Measurements from ENCODE around the gene CLEC1A. TPM values are rescaled to one million over a fixed set of nuclear protein-coding genes. Genes with fewer than 3 reads are reported as not detected.

Gene CLEC1A
- total and polyA plus RNA-seq, 7 donors, result 0.96 to 3.8 (median 1.7) TPM

- WGBS, 3 donors, result 17 to 19% (median 17%) methylated on average over 3 of the region's 3 CpGs
- Histone ChIP-seq H3K9me3 (no peaks in the 10 kb centered on the region), H3K27ac (no peak overlapping the region), H3K4me1 (no peaks in the 10 kb centered on the region), H3K27me3 (ENCODE audit: insufficient read depth in 3 of 3, low read length in 2 of 3) (no peaks in the 10 kb centered on the region), H3K36me3 (ENCODE audit: insufficient read depth in 1 of 2, low read depth in 1 of 2) (peaks cover 0 to 3% of the 10 kb centered on the region in 2 donors), H3K4me3 (no peak overlapping the region)
- no peak for DNase-seq
- intact Hi-C loops (cut with DNase I), result no loop called here
- no peak for ATAC-seq
- no peak for TF ChIP-seq CTCF (IDR thresholded peaks at IDR 0.05)
Measured at GRCh38 chr12:10069976-10070375, 28.8 kb downstream of the CLEC1A start.

- H3K27ac ChIP-seq, result peak overlapping the region; percentile 13
- no peak for ATAC-seq
- intact Hi-C loops (cut with DNase I), result no loop called here
Measured at GRCh38 chr12:10069099-10069498, 29.7 kb downstream of the CLEC1A start.

GRCh38 chr12:10068644-10069043, 30.1 kb downstream of the CLEC1A start:
- Histone ChIP-seq H3K36me3 (ENCODE audit: insufficient read depth in 1 of 2, low read depth in 1 of 2) (peaks cover 0 to 3% of the 10 kb centered on the region in 2 donors), H3K4me3 (no peak overlapping the region), H3K4me1 (no peaks in the 10 kb centered on the region), H3K9me3 (no peaks in the 10 kb centered on the region), H3K27me3 (ENCODE audit: insufficient read depth in 3 of 3, low read length in 2 of 3) (no peaks in the 10 kb centered on the region), H3K27ac (peak overlapping the region; percentile 13)
- intact Hi-C loops (cut with DNase I), result no loop called here
- DNase-seq (no peak), ATAC-seq (no peak)
- TF ChIP-seq CTCF (IDR thresholded peaks at IDR 0.05), result no peak
- 67 to 75% (median 75%) methylated on average over 1 of the region's 1 CpG for WGBS, 3 donors

More at GRCh38 chr12:10069099-10069498, 29.7 kb downstream of the CLEC1A start:
- no peak for TF ChIP-seq CTCF (IDR thresholded peaks at IDR 0.05)
- DNase-seq, result no peak
- Histone ChIP-seq H3K4me3 (no peak overlapping the region), H3K27me3 (ENCODE audit: insufficient read depth in 3 of 3, low read length in 2 of 3) (no peaks in the 10 kb centered on the region), H3K9me3 (no peaks in the 10 kb centered on the region), H3K4me1 (no peaks in the 10 kb centered on the region), H3K36me3 (ENCODE audit: insufficient read depth in 1 of 2, low read depth in 1 of 2) (peaks cover 0 to 3% of the 10 kb centered on the region in 2 donors)
- WGBS, 3 donors, result 31 to 36% (median 32%) methylated on average over 4 of the region's 4 CpGs

GRCh38 chr12:10067942-10068341, 30.8 kb downstream of the CLEC1A start:
- intact Hi-C loops (cut with DNase I), result no loop called here
- WGBS, 3 donors, result 28 to 36% (median 30%) methylated on average over 3 of the region's 3 CpGs
- no peak for TF ChIP-seq CTCF (IDR thresholded peaks at IDR 0.05)
- H3K27ac ChIP-seq, result peak overlapping the region; percentile 13
- peaks cover 0 to 3% of the 10 kb centered on the region in 2 donors for H3K36me3 ChIP-seq (ENCODE audit: insufficient read depth in 1 of 2, low read depth in 1 of 2)
- no peak for DNase-seq
- no peaks in the 10 kb centered on the region for H3K9me3 ChIP-seq
- peak in 1 of 4 donors; percentile 48 for ATAC-seq
- H3K4me1 ChIP-seq, result no peaks in the 10 kb centered on the region
- no peaks in the 10 kb centered on the region for H3K27me3 ChIP-seq (ENCODE audit: insufficient read depth in 3 of 3, low read length in 2 of 3)
- H3K4me3 ChIP-seq, result no peak overlapping the region

GRCh38 chr12:10067264-10067663, 31.5 kb downstream of the CLEC1A start:
- peak overlapping the region; percentile 13 for H3K27ac ChIP-seq
- intact Hi-C loops (cut with DNase I), result no loop called here
- H3K4me3 ChIP-seq, result no peak overlapping the region
- H3K4me1 ChIP-seq, result no peaks in the 10 kb centered on the region
- DNase-seq, result no peak
- WGBS, 3 donors, result 67 to 78% (median 76%) methylated on average over 4 of the region's 4 CpGs
- no peaks in the 10 kb centered on the region for H3K27me3 ChIP-seq (ENCODE audit: insufficient read depth in 3 of 3, low read length in 2 of 3)
- no peak for ATAC-seq
- peaks cover 0 to 3% of the 10 kb centered on the region in 2 donors for H3K36me3 ChIP-seq (ENCODE audit: insufficient read depth in 1 of 2, low read depth in 1 of 2)
- no peaks in the 10 kb centered on the region for H3K9me3 ChIP-seq
- no peak for TF ChIP-seq CTCF (IDR thresholded peaks at IDR 0.05)
